Keratinocyte (primary cell): ENCODE data around the gene LGR4. TPM values are rescaled to one million over a fixed set of nuclear protein-coding genes. Genes with fewer than 3 reads are reported as not detected.

Experiments
- DNase-seq: peaks from one replicate; pipeline ENCODE4 v3.0.0-alpha.2; 2011; ENCODE audit warnings: low read depth, missing footprints, low spot score
- FAIRE-seq: peaks from 2 replicates; lab custom pipeline; 2011; peaks lifted over from hg19 to GRCh38; lab: Jason Lieb, UNC
- H2AFZ ChIP-seq: 2 replicates; pipeline ENCODE4 v1.6.0; 2012; ENCODE audit warnings: low read length, control low read depth, inconsistent platforms; ENCODE audit not compliant: control insufficient read depth
- H3K27ac ChIP-seq: 2 replicates; pipeline ENCODE4 v1.5.1; 2011; ENCODE audit warnings: low read length; ENCODE audit not compliant: control insufficient read depth, insufficient read depth
- H3K27me3 ChIP-seq: 3 replicates; pipeline ENCODE4 v1.6.0; 2011; ENCODE audit warnings: low read length; ENCODE audit not compliant: control insufficient read depth, insufficient read depth; ENCODE audit errors: extremely low read depth
- H3K36me3 ChIP-seq, 2 experiments: 2 replicates in 1 of 2; 3 replicates in 1 of 2; pipeline ENCODE4 v1.5.1; 2011; ENCODE audit warnings: low read length in 2 of 2, mild to moderate bottlenecking in 1 of 2; ENCODE audit not compliant: control insufficient read depth in 2 of 2, insufficient read depth in 2 of 2; ENCODE audit errors: extremely low read depth in 1 of 2
- H3K4me1 ChIP-seq: 3 replicates; pipeline ENCODE4 v1.5.1; 2011; ENCODE audit warnings: low read length; ENCODE audit not compliant: control insufficient read depth, insufficient read depth; ENCODE audit errors: extremely low read depth
- H3K4me2 ChIP-seq: 3 replicates; pipeline ENCODE4 v1.6.0; 2011; ENCODE audit warnings: low read depth, low read length; ENCODE audit not compliant: control insufficient read depth, insufficient read depth; ENCODE audit errors: extremely low read depth
- H3K4me3 ChIP-seq, 3 experiments: fragments of 200-600 bp in 1 of 3; sonication (generic) in 1 of 3; 2 replicates in 2 of 3; 3 replicates in 1 of 3; pipeline ENCODE4 v1.5.1; 2011 to 2016; ENCODE audit warnings: low read length in 3 of 3, mild to moderate bottlenecking in 3 of 3, control low read depth in 2 of 3, inconsistent platforms in 1 of 3, low read depth in 1 of 3, mixed read lengths in 1 of 3, mixed run types in 1 of 3, moderate library complexity in 1 of 3; ENCODE audit not compliant: control insufficient read depth in 2 of 3, insufficient read depth in 2 of 3; ENCODE audit errors: extremely low read depth in 1 of 3
- H3K79me2 ChIP-seq: 2 replicates; pipeline ENCODE4 v1.6.0; 2012; ENCODE audit warnings: low read length; ENCODE audit not compliant: control insufficient read depth, insufficient read depth
- H3K9ac ChIP-seq: 3 replicates; pipeline ENCODE4 v1.6.0; 2011; ENCODE audit warnings: low read length; ENCODE audit not compliant: control insufficient read depth, insufficient read depth; ENCODE audit errors: extremely low read depth
- H3K9me1 ChIP-seq: 3 replicates; pipeline ENCODE4 v1.6.0; 2011; ENCODE audit warnings: low read length; ENCODE audit not compliant: control insufficient read depth, insufficient read depth; ENCODE audit errors: extremely low read depth
- H3K9me3 ChIP-seq: 2 replicates; pipeline ENCODE4 v1.5.1; 2012; ENCODE audit warnings: low read depth, low read length; ENCODE audit not compliant: control insufficient read depth
- H4K20me1 ChIP-seq: 3 replicates; pipeline ENCODE4 v1.6.0; 2011; ENCODE audit warnings: low read length; ENCODE audit not compliant: control insufficient read depth, insufficient read depth; ENCODE audit errors: extremely low read depth
- EZH2 ChIP-seq: IDR thresholded peaks from one replicate; pipeline ENCODE4 v1.6.1; 2012; ENCODE audit warnings: inconsistent platforms, mild to moderate bottlenecking, low read length, moderate library complexity
- dilution Hi-C: fragments of 300-500 bp; cut with MboI; formaldehyde crosslinking; loops from one replicate; pipeline ENCODE4 v1.7.0; 2020; ENCODE audit warnings: low sequenced_read_pairs; ENCODE audit not compliant: extremely low pct_ligation_motif_present
- polyA plus RNA-seq, 5 experiments: library from polyadenylated mRNA; depleted of rRNA in 3 of 5; stranded (reverse) in 3 of 5; stranded (forward) in 1 of 5; unstranded in 1 of 5; fragments of >200 nt; gene quantifications; 1 replicate in 1 of 5; 2 replicates in 3 of 5; 3 replicates in 1 of 5; pipeline versions ENCODE4 v1.2.1 to v1.2.3, GENCODE V29; 2011 to 2012; ENCODE audit warnings: missing spikeins in 2 of 5, low read depth in 1 of 5, low replicate concordance in 1 of 5
- TF ChIP-seq, protein P1 (sequence below), 3 experiments: IDR thresholded peaks in 1 of 3; conservative IDR thresholded peaks in 1 of 3; optimal IDR thresholded peaks in 1 of 3; 2 replicates in 2 of 3; 3 replicates in 1 of 3; pipeline versions ENCODE3 to v1.5.1; 2011; ENCODE audit warnings: low read length in 3 of 3, mild to moderate bottlenecking in 3 of 3, moderate library complexity in 2 of 3, control low read depth in 1 of 3, inconsistent platforms in 1 of 3; ENCODE audit not compliant: insufficient read depth in 2 of 3; ENCODE audit errors: extremely low read depth in 1 of 3

The LGR4 gene
- polyA plus RNA-seq, 1 donor (not counting 4 experiments of a cell fraction or from before 2014, with no cell fraction given) = 49.7 TPM

DNA sequence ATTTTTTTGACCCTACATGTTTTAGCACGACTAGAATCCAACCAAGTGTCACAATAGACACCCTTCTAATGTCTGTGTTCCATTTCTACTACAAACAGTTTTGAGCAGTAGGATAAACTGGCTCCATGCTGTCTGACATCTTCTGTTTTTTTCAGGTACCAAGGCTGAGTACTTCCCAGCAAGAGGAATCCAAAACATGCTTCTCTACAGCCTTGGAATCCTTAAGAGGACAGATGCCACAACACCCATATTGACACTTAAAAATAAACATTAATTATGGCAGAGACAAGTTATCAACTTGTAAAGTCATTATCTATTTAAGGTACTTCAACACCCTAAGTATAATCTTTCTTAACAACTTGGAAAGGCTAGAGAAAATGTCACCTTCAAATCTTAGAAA lies 54.2 kb downstream of the LGR4 start:
- TF ChIP-seq, protein P1, sequence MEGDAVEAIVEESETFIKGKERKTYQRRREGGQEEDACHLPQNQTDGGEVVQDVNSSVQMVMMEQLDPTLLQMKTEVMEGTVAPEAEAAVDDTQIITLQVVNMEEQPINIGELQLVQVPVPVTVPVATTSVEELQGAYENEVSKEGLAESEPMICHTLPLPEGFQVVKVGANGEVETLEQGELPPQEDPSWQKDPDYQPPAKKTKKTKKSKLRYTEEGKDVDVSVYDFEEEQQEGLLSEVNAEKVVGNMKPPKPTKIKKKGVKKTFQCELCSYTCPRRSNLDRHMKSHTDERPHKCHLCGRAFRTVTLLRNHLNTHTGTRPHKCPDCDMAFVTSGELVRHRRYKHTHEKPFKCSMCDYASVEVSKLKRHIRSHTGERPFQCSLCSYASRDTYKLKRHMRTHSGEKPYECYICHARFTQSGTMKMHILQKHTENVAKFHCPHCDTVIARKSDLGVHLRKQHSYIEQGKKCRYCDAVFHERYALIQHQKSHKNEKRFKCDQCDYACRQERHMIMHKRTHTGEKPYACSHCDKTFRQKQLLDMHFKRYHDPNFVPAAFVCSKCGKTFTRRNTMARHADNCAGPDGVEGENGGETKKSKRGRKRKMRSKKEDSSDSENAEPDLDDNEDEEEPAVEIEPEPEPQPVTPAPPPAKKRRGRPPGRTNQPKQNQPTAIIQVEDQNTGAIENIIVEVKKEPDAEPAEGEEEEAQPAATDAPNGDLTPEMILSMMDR (optimal IDR thresholded peaks at IDR 0.05 in 1 of 3, IDR thresholded peaks at IDR 0.05 in 1 of 3, conservative IDR thresholded peaks at IDR 0.05 in 1 of 3; ENCODE audit: extremely low read depth in 1 of 3, insufficient read depth in 2 of 3, low read length in 3 of 3) = no peak
- no peak for TF ChIP-seq EZH2
- Histone ChIP-seq H3K9me1 (no peaks in the 10 kb centered on the region), H3K4me1 (peaks cover 67% of the 10 kb centered on the region), H4K20me1 (no peaks in the 10 kb centered on the region), H3K79me2 (peaks cover 95% of the 10 kb centered on the region), H3K4me2 (no peak overlapping the region), H3K4me3 (no peak overlapping the region), H3K27me3 (no peaks in the 10 kb centered on the region), H3K27ac (no peak overlapping the region), H2AFZ (no peak overlapping the region), H3K36me3 (no peaks in the 10 kb centered on the region), H3K9me3 (no peaks in the 10 kb centered on the region), H3K9ac (no peak overlapping the region)
- no peak for DNase-seq
- FAIRE-seq = no peak
- dilution Hi-C loops = no loop called here

DNA sequence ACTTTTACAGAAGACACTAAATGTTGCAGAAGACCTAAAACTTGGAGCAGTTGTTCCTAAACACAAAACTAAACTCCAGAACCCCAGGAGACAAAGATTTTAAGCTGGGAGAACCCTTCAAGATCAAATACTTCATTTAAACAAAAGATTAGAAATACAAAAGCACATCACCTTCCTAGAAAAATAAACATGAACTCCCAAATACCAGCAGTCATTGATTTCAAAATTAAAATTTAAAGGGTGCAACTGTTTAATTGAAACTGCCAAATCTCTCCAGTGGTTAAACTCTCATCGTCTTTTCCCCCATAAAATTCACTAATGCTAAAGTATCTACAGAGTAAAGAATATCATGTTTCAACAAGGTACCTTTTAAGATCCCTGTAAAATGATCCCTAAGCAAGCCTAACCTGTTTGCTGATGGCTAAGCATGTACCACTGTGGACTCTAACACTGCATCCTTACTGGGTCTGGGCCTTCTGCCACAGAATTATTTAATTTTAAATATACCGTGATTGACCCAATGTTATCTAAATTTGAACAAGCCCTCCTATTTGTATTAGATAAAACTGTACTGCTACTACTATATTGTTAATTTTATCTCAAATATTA lies 55.9 kb downstream of the LGR4 start:
- H3K4me1 ChIP-seq = peaks cover 61% of the 10 kb centered on the region
- H3K4me3 ChIP-seq = no peak overlapping the region
- H3K4me2 ChIP-seq = no peak overlapping the region
- no peak overlapping the region for H3K9ac ChIP-seq
- H3K36me3 ChIP-seq = peaks cover 0 to 6% of the 10 kb centered on the region in 2 experiments
- no peak overlapping the region for H2AFZ ChIP-seq
- no peaks in the 10 kb centered on the region for H4K20me1 ChIP-seq
- H3K79me2 ChIP-seq = peaks cover 92% of the 10 kb centered on the region
- FAIRE-seq = no peak
- H3K27ac ChIP-seq = no peak overlapping the region
- dilution Hi-C loops = no loop called here
- no peaks in the 10 kb centered on the region for H3K9me1 ChIP-seq
- DNase-seq = no peak
- no peak for TF ChIP-seq EZH2
- TF ChIP-seq, protein P1 (optimal IDR thresholded peaks at IDR 0.05 in 1 of 3, IDR thresholded peaks at IDR 0.05 in 1 of 3, conservative IDR thresholded peaks at IDR 0.05 in 1 of 3; ENCODE audit: extremely low read depth in 1 of 3, insufficient read depth in 2 of 3, low read length in 3 of 3) = no peak
- H3K27me3 ChIP-seq = no peaks in the 10 kb centered on the region
- no peaks in the 10 kb centered on the region for H3K9me3 ChIP-seq
